HCT116 (cell line): ENCODE results near the gene RBM34. TPM values are rescaled to one million over a fixed set of nuclear protein-coding genes. Genes with fewer than 3 reads are reported as not detected.
"Not testable (repeated sequence)": the region's sequence is repeated elsewhere in the genome, so short reads cannot be mapped to it uniquely, and the experiment has no call there.

Source experiments
- ATAC-seq: fragments of 200-7000 bp; cut with Tn5 transposase; 2 replicates; pipeline ENCODE4 v1.9.1; 2020; ENCODE audit warnings: mild to moderate bottlenecking, moderate library complexity
- BruUV-seq: library from RNA; stranded (reverse); fragments of 400-500 nt; replicated peaks from 2 replicates; lab custom pipeline; 2021; lab: Mats Ljungman, UMichigan
- CTCF ChIA-PET: fragments of 300-600 bp; sonication (Branson Sonifier 250); formaldehyde crosslinking; loops from one replicate; lab custom pipeline; 2021; ENCODE audit warnings: antibody characterized with exemption; lab: Charles Lee
- POLR2A ChIA-PET: fragments of 300-600, 350-600 bp; sonication (Branson Sonifier 250); formaldehyde crosslinking; loops from one replicate; lab custom pipeline; 2021; ENCODE audit warnings: antibody characterized with exemption; lab: Charles Lee
- RAD21 ChIA-PET, 2 experiments: fragments of 300-600 bp; sonication (Branson Sonifier 250); formaldehyde crosslinking; loops; one replicate each; lab custom pipeline; 2023; ENCODE audit warnings: low total read pairs in 2 of 2; ENCODE audit not compliant: uncharacterized antibody in 2 of 2, unreplicated experiment in 2 of 2, low non-redundant PET in 1 of 2; lab: Charles Lee
- DNase-seq: peaks from one replicate; pipeline ENCODE4 v3.0.0-alpha.2; 2010; ENCODE audit warnings: low read depth, low spot score
- H2AFZ ChIP-seq: fragments of 200-600 bp; shearing (Covaris generic), sonication (generic); 2 replicates; pipeline ENCODE4 v1.6.1; 2017; ENCODE audit warnings: low read depth, mixed run types, mixed read lengths, antibody characterized with exemption, low read length; ENCODE audit not compliant: poor library complexity, severe bottlenecking
- H3K27ac ChIP-seq: 2 replicates; pipeline ENCODE4 v1.5.1; 2012; ENCODE audit warnings: low read depth, low read length
- H3K27me3 ChIP-seq: fragments of 200-600 bp; sonication (generic); 2 replicates; pipeline ENCODE4 v1.6.1; 2016; ENCODE audit warnings: mixed run types, low read length, mixed read lengths; ENCODE audit not compliant: insufficient read depth
- H3K36me3 ChIP-seq, 2 experiments: fragments of 200-500 bp in 1 of 2; fragments of 200-600 bp in 1 of 2; sonication (Bioruptor generic) in 1 of 2; sonication (generic) in 1 of 2; 2 replicates each; pipeline versions ENCODE4 v1.5.1 to v1.6.1; 2014 to 2016; ENCODE audit warnings: low read length in 2 of 2, inconsistent platforms in 1 of 2, mixed read lengths in 1 of 2, mixed run types in 1 of 2; ENCODE audit not compliant: insufficient read depth in 2 of 2, control insufficient read depth in 1 of 2
- H3K4me1 ChIP-seq, 2 experiments: fragments of 200-600 bp in 1 of 2; sonication (generic) in 1 of 2; 2 replicates each; pipeline versions ENCODE4 v1.5.1 to v1.6.1; 2012 to 2017; ENCODE audit warnings: low read length in 2 of 2, inconsistent platforms in 1 of 2, mild to moderate bottlenecking in 1 of 2, mixed read lengths in 1 of 2, mixed run types in 1 of 2, moderate library complexity in 1 of 2; ENCODE audit not compliant: insufficient read depth in 2 of 2, control insufficient read depth in 1 of 2
- H3K4me2 ChIP-seq: fragments of 200-600 bp; sonication (generic); 2 replicates; pipeline ENCODE4 v1.6.1; 2017; ENCODE audit warnings: mixed run types, low read length, mixed read lengths
- H3K4me3 ChIP-seq, 2 experiments: fragments of 200-600 bp in 1 of 2; sonication (generic) in 1 of 2; replicated peaks in 1 of 2; 2 replicates each; pipeline ENCODE4 v1.5.1; 2011 to 2016; ENCODE audit warnings: low read length in 2 of 2, control low read depth in 1 of 2, low read depth in 1 of 2, mild to moderate bottlenecking in 1 of 2, mixed read lengths in 1 of 2, mixed run types in 1 of 2
- H3K79me2 ChIP-seq: fragments of 200-600 bp; sonication (generic); 2 replicates; pipeline ENCODE4 v1.6.1; 2017; ENCODE audit warnings: mild to moderate bottlenecking, mixed run types, low read length, moderate library complexity, mixed read lengths; ENCODE audit not compliant: insufficient read depth
- H3K9ac ChIP-seq: fragments of 200-600 bp; sonication (generic); 2 replicates; pipeline ENCODE4 v1.6.1; 2016; ENCODE audit warnings: low read length, mixed read lengths
- H3K9me2 ChIP-seq: fragments of 200-600 bp; sonication (generic), shearing (Covaris generic); 2 replicates; pipeline ENCODE4 v1.6.1; 2017; ENCODE audit warnings: mixed run types, mild to moderate bottlenecking, moderate library complexity; ENCODE audit not compliant: insufficient read depth
- H3K9me3 ChIP-seq, 2 experiments: fragments of 200-500 bp in 1 of 2; fragments of 200-600 bp in 1 of 2; sonication (Bioruptor generic) in 1 of 2; sonication (generic) in 1 of 2; 2 replicates each; pipeline ENCODE4 v1.6.1; 2014 to 2017; ENCODE audit warnings: low read length in 2 of 2, mixed read lengths in 2 of 2, inconsistent platforms in 1 of 2, low read depth in 1 of 2, mild to moderate bottlenecking in 1 of 2, mixed run types in 1 of 2, moderate library complexity in 1 of 2; ENCODE audit not compliant: control insufficient read depth in 1 of 2, insufficient read depth in 1 of 2
- H4K20me1 ChIP-seq: fragments of 200-600 bp; sonication (generic), shearing (Covaris generic); 2 replicates; pipeline ENCODE4 v1.6.1; 2017; ENCODE audit warnings: mixed run types, mild to moderate bottlenecking, moderate library complexity; ENCODE audit not compliant: insufficient read depth
- CEBPB ChIP-seq: IDR thresholded peaks from 2 replicates; pipeline ENCODE4 v1.6.1; 2012; ENCODE audit warnings: low read depth
- EZH2 ChIP-seq: fragments of 200-600 bp; sonication (generic); IDR thresholded peaks from 2 replicates; pipeline ENCODE4 v1.6.1; 2017; ENCODE audit warnings: antibody characterized with exemption, mixed run types
- JUND ChIP-seq: IDR thresholded peaks from 2 replicates; pipeline ENCODE4 v1.6.1; 2012
- POLR2A ChIP-seq: IDR thresholded peaks from 2 replicates; pipeline ENCODE4 v1.7.0; 2011; ENCODE audit warnings: borderline replicate concordance; ENCODE audit not compliant: insufficient read depth, insufficient read length; ENCODE audit errors: extremely low read depth
- SIN3A ChIP-seq: IDR thresholded peaks from 2 replicates; pipeline ENCODE4 v1.6.1; 2012; ENCODE audit warnings: low read depth
- SRF ChIP-seq: IDR thresholded peaks from 2 replicates; pipeline ENCODE4 v1.6.1; 2012; ENCODE audit warnings: low read depth
- ZFX ChIP-seq: fragments of 450-650 bp; IDR thresholded peaks from 2 replicates; pipeline ENCODE4 v1.6.1; 2017
- intact Hi-C: fragments of 100-400 bp; cut with micrococcal nuclease; formaldehyde crosslinking; loops from 2 replicates; pipeline ENCODE4 v1.10.0; 2022
- total RNA-seq: library from RNA; stranded (reverse); gene quantifications from one replicate; pipeline ENCODE4 v1.2.1, GENCODE V29; 2021; ENCODE audit not compliant: unreplicated experiment
- TF ChIP-seq, protein P1 (sequence below): IDR thresholded peaks from 2 replicates; pipeline ENCODE4 v1.6.1; 2012

The RBM34 gene
- total RNA-seq, 1 experiment from 2014 or later, result 82.0 TPM

DNA sequence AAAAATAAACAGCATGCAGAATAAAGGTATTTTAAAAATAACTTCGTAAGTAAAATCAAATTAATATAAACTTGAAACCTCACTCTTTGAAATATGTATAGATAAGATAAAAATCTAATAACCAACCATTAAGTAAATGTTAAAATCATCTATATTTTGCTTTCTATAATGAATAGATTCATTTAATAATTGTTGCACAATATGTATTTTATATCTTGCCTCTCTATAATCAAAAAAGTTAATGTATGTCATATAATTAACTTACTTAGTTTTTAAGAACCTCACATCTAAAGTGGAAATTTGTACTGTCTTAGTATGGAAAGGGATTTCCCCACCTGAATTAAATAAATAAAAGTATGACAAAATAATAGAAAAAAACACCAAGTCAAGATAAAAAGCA lies 42.4 kb upstream of the RBM34 start:
- ChIA-PET RAD21 (no interaction called here), CTCF (no interaction called here), POLR2A (no interaction called here)
- intact Hi-C loops, result no loop called here
- no peak for ATAC-seq
- DNase-seq, result no peak
- no peaks in the 10 kb centered on the region for H3K9me3 ChIP-seq
- no peaks in the 10 kb centered on the region for H3K9me2 ChIP-seq
- H3K79me2 ChIP-seq, result no peaks in the 10 kb centered on the region
- no peaks in the 10 kb centered on the region for H4K20me1 ChIP-seq
- H3K4me3 ChIP-seq, result no peak overlapping the region
- no peak overlapping the region for H3K9ac ChIP-seq
- TF ChIP-seq SRF (no peak), EZH2 (no peak), POLR2A (no peak), CEBPB (no peak), SIN3A (no peak), JUND (no peak), ZFX (no peak)
- TF ChIP-seq, protein P1, sequence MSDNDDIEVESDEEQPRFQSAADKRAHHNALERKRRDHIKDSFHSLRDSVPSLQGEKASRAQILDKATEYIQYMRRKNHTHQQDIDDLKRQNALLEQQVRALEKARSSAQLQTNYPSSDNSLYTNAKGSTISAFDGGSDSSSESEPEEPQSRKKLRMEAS, result no peak
- BruUV-seq, result no TSS peak
- H3K27ac ChIP-seq, result no peak overlapping the region
- no peaks in the 10 kb centered on the region for H3K4me1 ChIP-seq
- H3K4me2 ChIP-seq, result no peak overlapping the region
- no peaks in the 10 kb centered on the region for H3K27me3 ChIP-seq
- peaks cover 0 to 13% of the 10 kb centered on the region in 2 experiments; a peak in 2 of 4 replicates for H3K36me3 ChIP-seq
- H2AFZ ChIP-seq, result no peak overlapping the region

DNA sequence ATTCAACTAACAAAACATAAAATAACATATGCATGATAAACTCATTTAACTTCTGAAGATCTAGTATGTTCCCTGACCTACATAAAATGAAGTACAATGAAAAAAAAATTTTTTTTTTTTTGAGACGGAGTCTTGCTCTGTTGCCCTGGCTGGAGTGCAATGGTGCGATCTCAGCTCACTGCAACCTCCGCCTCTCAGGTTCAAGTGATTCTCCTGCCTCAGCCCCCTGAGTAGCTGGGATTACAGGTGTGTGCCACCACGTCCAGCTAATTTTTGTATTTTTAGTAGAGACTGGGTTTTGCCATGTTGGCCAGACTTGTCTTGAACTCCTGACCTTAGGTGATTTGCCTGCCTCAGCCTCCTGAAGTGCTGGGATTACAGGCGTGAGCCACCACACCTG lies 41.4 kb upstream of the RBM34 start:
- ATAC-seq, POLR2A ChIA-PET, H3K4me2 ChIP-seq, H2AFZ ChIP-seq, H3K4me3 ChIP-seq, CTCF ChIA-PET, RAD21 ChIA-PET, H4K20me1 ChIP-seq, H3K36me3 ChIP-seq, H3K4me1 ChIP-seq, H3K27ac ChIP-seq, H3K79me2 ChIP-seq, H3K9me2 ChIP-seq, H3K9ac ChIP-seq, intact Hi-C loops, BruUV-seq, H3K27me3 ChIP-seq, H3K9me3 ChIP-seq, DNase-seq: not testable (repeated sequence)
